ENCODE measurements around the gene ANKH.

Gene ANKH

DNA sequence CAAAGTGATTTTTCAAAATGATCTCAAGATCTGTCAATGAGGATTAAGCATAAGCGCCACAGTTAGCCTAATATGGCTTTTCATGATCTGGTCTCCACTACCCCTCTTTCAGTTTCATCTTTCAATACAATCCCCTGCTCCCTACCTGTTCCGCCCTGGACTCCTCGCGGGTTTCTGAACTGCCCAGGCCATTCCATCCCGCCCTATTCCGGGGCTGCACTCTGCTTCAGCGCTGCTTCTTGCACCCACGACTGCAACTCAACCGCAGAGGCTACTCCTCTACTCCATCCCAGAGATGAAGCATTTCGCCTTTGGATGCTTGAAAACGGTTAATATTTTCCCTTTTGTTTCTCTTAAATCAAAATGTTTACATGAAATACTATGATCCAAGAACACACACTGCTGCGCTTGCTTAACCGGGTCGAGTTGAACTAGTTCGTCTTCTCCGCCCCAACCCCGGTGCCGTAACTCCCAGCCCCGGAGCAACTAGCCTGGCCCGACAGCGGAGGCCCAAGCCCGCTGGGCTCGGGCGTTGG is 207.8 kb downstream of the ANKH start:
- H3K9me3 Mint-ChIP-seq: no peaks in the 10 kb centered on the region
- H3K27ac Mint-ChIP-seq: peak overlapping the region; percentile 90
- H3K27me3 Mint-ChIP-seq: no peaks in the 10 kb centered on the region
- peaks cover 23% of the 10 kb centered on the region for H3K36me3 Mint-ChIP-seq (ENCODE audit: low read depth)
- peaks cover 44% of the 10 kb centered on the region for H3K4me1 Mint-ChIP-seq (ENCODE audit: low read depth)
- H3K4me3 Mint-ChIP-seq: peak overlapping the region; percentile 83
- intact Hi-C loops (cut with micrococcal nuclease): no loop called here

DNA sequence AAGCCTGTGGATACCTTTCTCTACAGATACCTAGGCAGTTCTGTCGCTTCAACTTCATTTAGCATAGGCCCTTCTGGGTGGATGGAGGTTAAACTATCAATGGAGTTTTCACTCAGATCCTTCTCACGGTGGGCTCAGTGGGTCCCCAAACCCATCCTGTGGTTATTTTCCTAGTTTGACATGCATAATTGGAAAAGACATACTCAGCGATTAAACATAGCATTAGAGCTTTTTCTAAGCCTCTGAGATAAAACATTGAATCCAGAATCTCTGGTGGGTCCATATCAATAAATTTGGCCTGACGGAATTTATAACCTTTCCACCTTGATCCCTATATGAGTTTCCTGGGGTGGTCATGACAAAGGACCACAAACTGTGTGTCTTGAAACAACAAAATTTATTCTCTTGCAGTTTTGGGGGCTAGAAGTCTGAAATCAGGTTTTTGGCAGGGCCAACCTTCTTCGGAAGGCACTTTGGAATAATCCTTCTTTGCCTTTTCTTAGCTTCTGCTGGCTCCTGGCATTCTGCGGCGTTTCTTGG is 208.8 kb downstream of the ANKH start:
- Mint-ChIP-seq H3K36me3 (ENCODE audit: low read depth) (peaks cover 15% of the 10 kb centered on the region), H3K27ac (no peak overlapping the region), H3K4me1 (ENCODE audit: low read depth) (peaks cover 36% of the 10 kb centered on the region), H3K27me3 (no peaks in the 10 kb centered on the region), H3K4me3 (no peak overlapping the region), H3K9me3 (no peaks in the 10 kb centered on the region)
- intact Hi-C loops (cut with micrococcal nuclease): no loop called here

DNA sequence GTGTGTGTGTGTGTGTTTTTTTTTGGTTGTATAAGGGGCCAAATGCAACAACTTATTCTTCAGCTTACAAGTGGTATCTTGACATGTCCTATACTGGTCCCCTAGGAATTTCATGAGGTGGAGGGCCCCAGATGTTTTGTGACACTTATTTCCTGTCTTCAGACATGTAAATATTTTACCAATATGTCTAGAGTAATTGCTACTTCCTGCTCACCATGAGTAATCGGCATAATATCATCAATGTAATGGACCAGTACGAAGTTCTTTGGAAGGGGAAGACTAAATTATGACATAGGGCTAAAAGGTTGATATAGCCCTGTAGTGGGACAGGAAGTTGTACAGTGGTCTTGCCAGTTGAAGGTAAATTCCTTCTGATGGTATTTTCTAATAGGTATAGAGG is 210.7 kb downstream of the ANKH start:
- intact Hi-C loops (cut with micrococcal nuclease): no loop called here
- Mint-ChIP-seq H3K27ac (no peak overlapping the region), H3K4me1 (ENCODE audit: low read depth) (peaks cover 17% of the 10 kb centered on the region), H3K36me3 (ENCODE audit: low read depth) (peaks cover 11% of the 10 kb centered on the region), H3K27me3 (no peaks in the 10 kb centered on the region), H3K9me3 (no peaks in the 10 kb centered on the region), H3K4me3 (no peak overlapping the region)

DNA sequence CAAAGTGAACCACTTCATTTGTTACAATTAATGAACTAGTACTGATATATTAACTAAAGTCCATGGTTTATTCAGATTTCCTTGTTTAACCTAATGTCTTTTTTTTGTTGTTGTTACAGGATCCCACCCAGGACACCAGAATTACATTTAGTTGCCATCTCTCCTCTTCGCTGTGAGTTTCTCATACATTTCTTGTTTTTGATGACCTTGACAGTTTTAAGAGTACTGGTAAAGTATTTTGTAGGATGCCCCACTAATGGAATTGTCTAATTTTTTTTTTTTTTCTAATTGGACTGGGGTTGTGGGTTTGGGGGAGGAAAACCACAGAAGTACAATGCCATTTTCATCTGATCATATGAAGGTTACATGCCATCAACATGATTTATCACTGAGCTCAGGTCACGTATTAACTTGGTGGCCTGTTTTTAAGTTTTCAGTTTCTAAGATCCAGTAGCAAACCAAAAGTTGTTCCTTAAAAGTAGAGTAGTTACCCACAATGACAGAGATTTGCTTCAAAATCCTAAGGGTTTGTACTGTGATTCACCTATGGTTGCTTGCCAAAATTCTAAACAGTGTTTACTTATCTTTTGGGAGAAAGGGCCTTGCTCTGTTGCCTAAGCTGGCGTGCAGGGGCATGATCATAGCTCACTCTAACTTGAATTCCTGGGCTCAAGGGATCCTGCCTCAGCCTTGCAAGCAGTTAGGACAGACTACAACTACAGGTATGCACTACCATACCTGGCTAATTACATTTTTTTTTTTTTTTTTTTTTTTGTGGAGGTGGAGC is 211.6 kb downstream of the ANKH start:
- Mint-ChIP-seq H3K9me3 (no peaks in the 10 kb centered on the region), H3K4me1 (ENCODE audit: low read depth) (peaks cover 10% of the 10 kb centered on the region), H3K27me3 (no peaks in the 10 kb centered on the region), H3K36me3 (ENCODE audit: low read depth) (peaks cover 7% of the 10 kb centered on the region), H3K4me3 (no peak overlapping the region), H3K27ac (no peak overlapping the region)
- intact Hi-C loops (cut with micrococcal nuclease): no loop called here

DNA sequence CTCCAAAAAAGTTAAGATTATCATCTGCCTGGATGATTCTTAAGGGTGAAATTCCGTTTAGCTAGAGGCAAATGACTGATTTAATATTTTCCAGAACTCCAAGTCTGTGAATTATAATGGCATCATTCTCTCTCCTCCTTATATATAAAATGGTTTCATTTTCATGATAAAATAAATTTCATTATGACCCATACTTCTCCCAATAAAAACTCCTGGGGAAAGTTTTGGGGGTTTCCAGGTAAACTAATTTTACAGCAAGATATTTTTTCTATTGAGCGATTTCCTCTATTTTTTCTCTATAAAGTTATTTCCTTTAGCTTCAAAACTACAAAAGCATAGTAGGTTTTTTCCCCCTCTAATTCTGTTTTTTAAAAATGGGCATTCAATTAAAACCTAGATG is 214.7 kb downstream of the ANKH start:
- H3K9me3 Mint-ChIP-seq: no peaks in the 10 kb centered on the region
- peaks cover 5% of the 10 kb centered on the region for H3K27me3 Mint-ChIP-seq
- no peaks in the 10 kb centered on the region for H3K36me3 Mint-ChIP-seq (ENCODE audit: low read depth)
- intact Hi-C loops (cut with micrococcal nuclease): no loop called here
- H3K27ac Mint-ChIP-seq: no peak overlapping the region
- no peaks in the 10 kb centered on the region for H3K4me1 Mint-ChIP-seq (ENCODE audit: low read depth)
- no peak overlapping the region for H3K4me3 Mint-ChIP-seq

DNA sequence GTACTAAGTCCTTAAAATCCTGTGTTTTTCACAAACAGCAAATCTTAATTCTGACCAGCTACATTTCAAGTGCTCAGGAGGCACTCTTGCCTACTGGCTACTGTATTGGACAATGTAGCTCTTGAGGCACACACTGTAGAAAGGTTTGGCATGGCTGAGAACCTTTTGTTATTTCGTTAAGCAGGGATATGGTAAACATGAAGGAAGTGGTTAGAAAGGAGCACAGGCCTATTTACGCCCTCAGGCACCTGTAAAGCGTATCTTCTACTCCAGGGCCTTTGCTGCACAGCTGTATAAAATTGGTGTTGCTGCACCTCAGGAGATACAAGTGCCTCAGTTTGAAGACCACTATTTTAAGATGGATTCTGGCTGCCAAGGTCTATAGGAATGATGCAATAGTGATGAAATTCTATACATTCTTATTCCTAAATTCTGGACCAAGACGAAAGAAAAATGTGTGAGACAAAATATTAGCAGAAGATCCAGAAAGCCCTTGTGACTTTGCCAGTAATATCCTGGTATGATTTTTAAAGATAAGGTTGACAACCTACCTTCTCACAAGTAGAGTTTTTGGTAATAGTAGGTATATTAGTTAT is 216.3 kb downstream of the ANKH start:
- H3K27ac Mint-ChIP-seq: no peak overlapping the region
- no peaks in the 10 kb centered on the region for H3K9me3 Mint-ChIP-seq
- intact Hi-C loops (cut with micrococcal nuclease): no loop called here
- H3K27me3 Mint-ChIP-seq: peaks cover 11% of the 10 kb centered on the region
- peaks cover under 1% of the 10 kb centered on the region for H3K4me1 Mint-ChIP-seq (ENCODE audit: low read depth)
- no peaks in the 10 kb centered on the region for H3K36me3 Mint-ChIP-seq (ENCODE audit: low read depth)
- no peak overlapping the region for H3K4me3 Mint-ChIP-seq

Data from dendritic cell treated with granulocyte-macrophage colony-stimulating factor and Interleukin-4, amounts not matched to agents 40 ng/mL and 50 ng/mL, for 4 days (primary cell).